Mammary epithelial cell (primary cell): ENCODE measurements around the gene XXYLT1.

ENCODE experiments used
- EZH2 ChIP-seq: IDR thresholded peaks from 2 replicates; pipeline ENCODE4 v1.6.1; 2012; ENCODE audit warnings: low read length, inconsistent platforms, borderline replicate concordance
- TF ChIP-seq, protein P1 (sequence below), 2 donors: IDR thresholded peaks in 1 of 2; conservative IDR thresholded peaks in 1 of 2; 2 replicates each; pipeline ENCODE4 v1.5.1; 2011 to 2012; ENCODE audit warnings: inconsistent platforms in 2 of 2, low read length in 2 of 2, mild to moderate bottlenecking in 2 of 2, control low read depth in 1 of 2, low read depth in 1 of 2; ENCODE audit not compliant: insufficient read depth in 1 of 2; ENCODE audit errors: extremely low read depth in 1 of 2

DNA sequence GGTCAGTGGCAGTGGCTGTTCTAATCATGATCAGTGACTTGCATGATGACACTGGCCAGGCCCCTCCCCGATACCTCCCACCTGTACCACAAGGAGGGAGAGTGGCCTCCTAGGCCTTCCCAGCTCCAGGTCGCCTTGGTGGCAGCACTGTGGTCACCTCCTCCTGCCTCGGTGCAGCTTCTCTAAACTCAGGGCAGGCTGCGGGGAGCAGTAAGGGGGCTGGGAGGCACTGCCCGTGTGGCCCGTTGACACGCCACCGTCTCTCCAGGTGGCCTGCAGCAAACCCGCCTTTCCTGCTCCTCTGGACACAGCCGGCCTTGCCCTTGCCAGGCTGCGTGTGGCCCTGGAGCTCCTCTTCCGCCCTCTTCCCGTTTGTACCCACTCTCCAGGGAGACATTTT, 184.1 kb downstream of the XXYLT1 start:
- TF ChIP-seq, protein P1, sequence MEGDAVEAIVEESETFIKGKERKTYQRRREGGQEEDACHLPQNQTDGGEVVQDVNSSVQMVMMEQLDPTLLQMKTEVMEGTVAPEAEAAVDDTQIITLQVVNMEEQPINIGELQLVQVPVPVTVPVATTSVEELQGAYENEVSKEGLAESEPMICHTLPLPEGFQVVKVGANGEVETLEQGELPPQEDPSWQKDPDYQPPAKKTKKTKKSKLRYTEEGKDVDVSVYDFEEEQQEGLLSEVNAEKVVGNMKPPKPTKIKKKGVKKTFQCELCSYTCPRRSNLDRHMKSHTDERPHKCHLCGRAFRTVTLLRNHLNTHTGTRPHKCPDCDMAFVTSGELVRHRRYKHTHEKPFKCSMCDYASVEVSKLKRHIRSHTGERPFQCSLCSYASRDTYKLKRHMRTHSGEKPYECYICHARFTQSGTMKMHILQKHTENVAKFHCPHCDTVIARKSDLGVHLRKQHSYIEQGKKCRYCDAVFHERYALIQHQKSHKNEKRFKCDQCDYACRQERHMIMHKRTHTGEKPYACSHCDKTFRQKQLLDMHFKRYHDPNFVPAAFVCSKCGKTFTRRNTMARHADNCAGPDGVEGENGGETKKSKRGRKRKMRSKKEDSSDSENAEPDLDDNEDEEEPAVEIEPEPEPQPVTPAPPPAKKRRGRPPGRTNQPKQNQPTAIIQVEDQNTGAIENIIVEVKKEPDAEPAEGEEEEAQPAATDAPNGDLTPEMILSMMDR (conservative IDR thresholded peaks at IDR 0.05 in 1 of 2, IDR thresholded peaks at IDR 0.05 in 1 of 2; ENCODE audit: extremely low read depth in 1 of 2, insufficient read depth in 1 of 2, low read depth in 1 of 2, low read length in 2 of 2) = no peak
- no peak for TF ChIP-seq EZH2
